HEK293 (cell line): ENCODE results near the gene UBL5.
A peak's percentile ranks its signal among the peaks of the same experiment; 100 is the strongest.

ENCODE experiments used
- CTCF ChIA-PET: fragments of 350-600 bp; formaldehyde crosslinking; extraction: SDS; loops from one replicate; lab custom pipeline; 2021; ENCODE audit warnings: antibody characterized with exemption; lab: Yijun Ruan, JAX
- POLR2A ChIA-PET: fragments of 300-600 bp; formaldehyde crosslinking; extraction: SDS; loops from one replicate; lab custom pipeline; 2020; ENCODE audit warnings: antibody characterized with exemption, inconsistent platforms; lab: Yijun Ruan, JAX
- H3K27ac ChIP-seq: fragments of 200-500 bp; sonication (Bioruptor generic); 2 replicates; pipeline ENCODE4 v1.5.1; 2014; ENCODE audit warnings: low read depth, low read length, control low read depth, inconsistent platforms; ENCODE audit errors: extremely low read depth
- H3K36me3 ChIP-seq, 2 experiments: fragments of 200-500 bp in 1 of 2; sonication (Bioruptor generic) in 1 of 2; 1 replicate in 1 of 2; 2 replicates in 1 of 2; pipeline ENCODE4 v1.5.1; 2014 to 2017; ENCODE audit warnings: inconsistent platforms in 2 of 2, low read length in 2 of 2; ENCODE audit not compliant: control insufficient read depth in 2 of 2, insufficient read depth in 1 of 2
- H3K4me1 ChIP-seq: fragments of 200-500 bp; sonication (Bioruptor generic); 2 replicates; pipeline ENCODE4 v1.5.1; 2014; ENCODE audit warnings: mild to moderate bottlenecking, low read length, inconsistent platforms; ENCODE audit not compliant: control insufficient read depth, insufficient read depth
- H3K4me3 ChIP-seq: 2 replicates; pipeline ENCODE4 v1.5.1; 2011; ENCODE audit warnings: low read depth, mild to moderate bottlenecking, control low read depth, low read length, moderate library complexity
- H3K9me3 ChIP-seq: fragments of 200-500 bp; sonication (Bioruptor generic); 2 replicates; pipeline ENCODE4 v1.5.1; 2014; ENCODE audit warnings: low read depth, low read length, inconsistent platforms; ENCODE audit not compliant: control insufficient read depth, insufficient read depth
- INSM2 ChIP-seq: fragments of 450-650 bp; formaldehyde crosslinking; IDR thresholded peaks from 2 replicates; pipeline ENCODE4 v1.5.1; 2016; ENCODE audit warnings: missing biosample characterization, missing genetic modification characterization
- KLF1 ChIP-seq: fragments of 450-650 bp; formaldehyde crosslinking; IDR thresholded peaks from 2 replicates; pipeline ENCODE4 v1.5.1; 2016; ENCODE audit warnings: missing biosample characterization, missing genetic modification characterization
- KLF9 ChIP-seq: fragments of 450-650 bp; formaldehyde crosslinking; IDR thresholded peaks from 2 replicates; pipeline ENCODE4 v1.5.1; 2016; ENCODE audit warnings: missing biosample characterization, missing genetic modification characterization, low read depth
- PATZ1 ChIP-seq: fragments of 450-650 bp; formaldehyde crosslinking; IDR thresholded peaks from 2 replicates; pipeline ENCODE4 v1.5.1; 2016; ENCODE audit warnings: missing biosample characterization, missing genetic modification characterization
- PRDM4 ChIP-seq: fragments of 450-650 bp; formaldehyde crosslinking; IDR thresholded peaks from 2 replicates; pipeline ENCODE4 v1.5.1; 2017; ENCODE audit warnings: missing biosample characterization, missing genetic modification characterization
- SP2 ChIP-seq: fragments of 450-650 bp; formaldehyde crosslinking; IDR thresholded peaks from 2 replicates; pipeline ENCODE4 v1.5.1; 2016; ENCODE audit warnings: missing biosample characterization, missing genetic modification characterization
- SP3 ChIP-seq: fragments of 450-650 bp; formaldehyde crosslinking; IDR thresholded peaks from 2 replicates; pipeline ENCODE4 v1.5.1; 2016; ENCODE audit warnings: missing biosample characterization, missing genetic modification characterization
- ZFHX2 ChIP-seq: fragments of 450-650 bp; formaldehyde crosslinking; conservative IDR thresholded peaks from 2 replicates; pipeline ENCODE4 v1.5.1; 2016; ENCODE audit warnings: missing biosample characterization, missing genetic modification characterization
- ZNF10 ChIP-seq: fragments of 450-650 bp; formaldehyde crosslinking; IDR thresholded peaks from 2 replicates; pipeline ENCODE4 v1.5.1; 2017; ENCODE audit warnings: missing biosample characterization, missing genetic modification characterization
- ZNF24 ChIP-seq: fragments of 450-650 bp; formaldehyde crosslinking; IDR thresholded peaks from 2 replicates; pipeline ENCODE4 v1.5.1; 2016; ENCODE audit warnings: missing biosample characterization, missing genetic modification characterization
- ZNF302 ChIP-seq: fragments of 450-650 bp; formaldehyde crosslinking; IDR thresholded peaks from 2 replicates; pipeline ENCODE4 v1.5.1; 2016; ENCODE audit warnings: missing biosample characterization, missing genetic modification characterization, low read depth
- ZNF341 ChIP-seq: fragments of 450-650 bp; formaldehyde crosslinking; IDR thresholded peaks from 2 replicates; pipeline ENCODE4; 2016; ENCODE audit warnings: low read depth, missing biosample characterization, missing genetic modification characterization
- ZNF350 ChIP-seq: fragments of 450-650 bp; formaldehyde crosslinking; IDR thresholded peaks from 2 replicates; pipeline ENCODE4 v1.5.0; 2017; ENCODE audit warnings: missing biosample characterization, mild to moderate bottlenecking, missing genetic modification characterization
- ZNF362 ChIP-seq: fragments of 450-650 bp; formaldehyde crosslinking; IDR thresholded peaks from 2 replicates; pipeline ENCODE4 v1.5.1; 2016; ENCODE audit warnings: missing biosample characterization, missing genetic modification characterization
- ZNF391 ChIP-seq: fragments of 450-650 bp; formaldehyde crosslinking; IDR thresholded peaks from 2 replicates; pipeline ENCODE4 v1.5.1; 2016; ENCODE audit warnings: low read depth, missing biosample characterization, missing genetic modification characterization, borderline replicate concordance
- ZNF398 ChIP-seq: fragments of 450-650 bp; formaldehyde crosslinking; IDR thresholded peaks from 2 replicates; pipeline ENCODE4 v1.5.1; 2017; ENCODE audit warnings: missing biosample characterization, missing genetic modification characterization
- ZNF530 ChIP-seq: fragments of 450-650 bp; formaldehyde crosslinking; IDR thresholded peaks from 2 replicates; pipeline ENCODE4 v1.5.1; 2016; ENCODE audit warnings: low read depth, missing biosample characterization, missing genetic modification characterization
- ZNF558 ChIP-seq: fragments of 450-650 bp; formaldehyde crosslinking; IDR thresholded peaks from 2 replicates; pipeline ENCODE4 v1.5.1; 2016; ENCODE audit warnings: missing biosample characterization, missing genetic modification characterization
- ZSCAN4 ChIP-seq: fragments of 450-650 bp; formaldehyde crosslinking; IDR thresholded peaks from 2 replicates; pipeline ENCODE4 v1.5.1; 2017; ENCODE audit warnings: missing biosample characterization, missing genetic modification characterization

UBL5 gene

GRCh38 chr19:9792206-9793070 lies 35.3 kb upstream of the UBL5 start:
- ChIA-PET CTCF (no interaction called here), POLR2A (interaction anchor here (1.3 kb wide), 1 partner anchor 26 kb away, joined by 3 read pairs; the partner anchor contains the start of gene FBXL12)
- Histone ChIP-seq H3K4me3 (peak overlapping the region; percentile 56), H3K9me3 (no peaks in the 10 kb centered on the region), H3K27ac (no peak overlapping the region), H3K36me3 (no peaks in the 10 kb centered on the region), H3K4me1 (no peaks in the 10 kb centered on the region)
- TF ChIP-seq SP2 (tag by site-specific recombination) (peak; percentile 56), PATZ1 (peak; percentile 48), SP3 (tag by site-specific recombination) (peak; percentile 66), ZNF391 (no peak), ZNF302 (tag by site-specific recombination) (no peak), ZNF10 (peak; percentile 61; the same call in 1 of the 2 replicates), KLF9 (tag by site-specific recombination) (peak; percentile 66), ZNF398 (tag by site-specific recombination) (0 out of 2 replicates have a peak, but pooled peaks have one; percentile 9), ZFHX2 (tag by site-specific recombination) (peak; percentile 36), ZNF558 (tag by site-specific recombination) (no peak), KLF1 (peak; percentile 44; the same call in 1 of the 2 replicates)

- Histone ChIP-seq H3K4me1 (no peaks in the 10 kb centered on the region), H3K36me3 (no peaks in the 10 kb centered on the region), H3K9me3 (no peaks in the 10 kb centered on the region), H3K4me3 (peak overlapping the region; percentile 25; the same call in 1 of the 2 replicates), H3K27ac (no peak overlapping the region)
- ChIA-PET POLR2A (interaction anchor here (0.8 to 1.3 kb wide), 2 partner anchors 13 to 26 kb away, joined by 3 to 7 read pairs; partner anchors contain the start of gene FBXL12), CTCF (interaction anchor here (1.2 to 1.3 kb wide), 2 partner anchors 168 to 206 kb away, joined by 5 to 7 read pairs; no protein-coding TSS in a partner anchor)
- TF ChIP-seq ZNF391 = no peak
- TF ChIP-seq ZNF530 (tag by site-specific recombination) = no peak
- TF ChIP-seq ZNF362 = no peak
- no peak for TF ChIP-seq ZNF341
- TF ChIP-seq ZNF398 (tag by site-specific recombination) = no peak
- no peak for TF ChIP-seq INSM2 (tag by site-specific recombination)
- no peak for TF ChIP-seq PRDM4 (tag by site-specific recombination)
- no peak for TF ChIP-seq ZSCAN4 (tag by site-specific recombination)
- TF ChIP-seq ZNF350 (tag by site-specific recombination) = no peak
- no peak for TF ChIP-seq ZNF24 (tag by site-specific recombination)
These were observed 34.6 kb upstream of the UBL5 start for GRCh38 chr19:9793071-9793591.
